ENCODE measurements around the gene RASGEF1B.

Gene RASGEF1B

GRCh38 chr4:81436096-81436495 lies 35.6 kb downstream of the RASGEF1B start:
- H3K36me3 ChIP-seq (ENCODE audit: control insufficient read depth in 2 of 2, insufficient read depth in 2 of 2, low read length in 2 of 2): peaks cover 26 to 35% of the 10 kb centered on the region in 2 donors
- no peaks in the 10 kb centered on the region for H3K9me3 ChIP-seq (ENCODE audit: control insufficient read depth in 2 of 2, low read length in 2 of 2)

GRCh38 chr4:81432825-81433224 lies 38.9 kb downstream of the RASGEF1B start:
- Histone ChIP-seq H3K9ac (ENCODE audit: low read depth in 1 of 2, low read length in 2 of 2) (no peak overlapping the region), H3K27ac (ENCODE audit: low read depth in 2 of 2, low read length in 2 of 2) (no peak overlapping the region), H3K4me1 (ENCODE audit: control insufficient read depth in 2 of 2, insufficient read depth in 2 of 2, low read length in 2 of 2) (peaks cover 0 to 13% of the 10 kb centered on the region in 2 donors), H3K27me3 (ENCODE audit: control insufficient read depth in 2 of 2, insufficient read depth in 2 of 2, low read length in 2 of 2) (no peaks in the 10 kb centered on the region), H3K9me3 (ENCODE audit: control insufficient read depth in 2 of 2, low read length in 2 of 2) (no peaks in the 10 kb centered on the region), H3K4me3 (ENCODE audit: low read length in 2 of 2) (no peak overlapping the region), H3K36me3 (ENCODE audit: control insufficient read depth in 2 of 2, insufficient read depth in 2 of 2, low read length in 2 of 2) (peaks cover 26 to 38% of the 10 kb centered on the region in 2 donors)

More at GRCh38 chr4:81436096-81436495, 35.6 kb downstream of the RASGEF1B start:
- H3K9ac ChIP-seq (ENCODE audit: low read depth in 1 of 2, low read length in 2 of 2): no peak overlapping the region
- H3K27me3 ChIP-seq (ENCODE audit: control insufficient read depth in 2 of 2, insufficient read depth in 2 of 2, low read length in 2 of 2): no peaks in the 10 kb centered on the region
- H3K4me1 ChIP-seq (ENCODE audit: control insufficient read depth in 2 of 2, insufficient read depth in 2 of 2, low read length in 2 of 2): peaks cover 0 to 14% of the 10 kb centered on the region in 2 donors
- H3K4me3 ChIP-seq (ENCODE audit: low read length in 2 of 2): no peak overlapping the region
- H3K27ac ChIP-seq (ENCODE audit: low read depth in 2 of 2, low read length in 2 of 2): no peak overlapping the region

- no peaks in the 10 kb centered on the region for H3K9me3 ChIP-seq (ENCODE audit: control insufficient read depth in 2 of 2, low read length in 2 of 2)
- peaks cover 26 to 43% of the 10 kb centered on the region in 2 donors for H3K36me3 ChIP-seq (ENCODE audit: control insufficient read depth in 2 of 2, insufficient read depth in 2 of 2, low read length in 2 of 2)
- no peak overlapping the region for H3K4me3 ChIP-seq (ENCODE audit: low read length in 2 of 2)
- no peak overlapping the region for H3K27ac ChIP-seq (ENCODE audit: low read depth in 2 of 2, low read length in 2 of 2)
- H3K9ac ChIP-seq (ENCODE audit: low read depth in 1 of 2, low read length in 2 of 2): no peak overlapping the region
- H3K27me3 ChIP-seq (ENCODE audit: control insufficient read depth in 2 of 2, insufficient read depth in 2 of 2, low read length in 2 of 2): no peaks in the 10 kb centered on the region
- H3K4me1 ChIP-seq (ENCODE audit: control insufficient read depth in 2 of 2, insufficient read depth in 2 of 2, low read length in 2 of 2): peaks cover 0 to 7% of the 10 kb centered on the region in 2 donors
These were observed 39.7 kb downstream of the RASGEF1B start for GRCh38 chr4:81431971-81432370.

GRCh38 chr4:81429607-81430006 lies 42.1 kb downstream of the RASGEF1B start:
- no peaks in the 10 kb centered on the region for H3K4me1 ChIP-seq (ENCODE audit: control insufficient read depth in 2 of 2, insufficient read depth in 2 of 2, low read length in 2 of 2)
- no peaks in the 10 kb centered on the region for H3K9me3 ChIP-seq (ENCODE audit: control insufficient read depth in 2 of 2, low read length in 2 of 2)
- no peaks in the 10 kb centered on the region for H3K27me3 ChIP-seq (ENCODE audit: control insufficient read depth in 2 of 2, insufficient read depth in 2 of 2, low read length in 2 of 2)
- no peak overlapping the region for H3K4me3 ChIP-seq (ENCODE audit: low read length in 2 of 2)
- peaks cover 35 to 46% of the 10 kb centered on the region in 2 donors for H3K36me3 ChIP-seq (ENCODE audit: control insufficient read depth in 2 of 2, insufficient read depth in 2 of 2, low read length in 2 of 2)
- H3K27ac ChIP-seq (ENCODE audit: low read depth in 2 of 2, low read length in 2 of 2): no peak overlapping the region
- H3K9ac ChIP-seq (ENCODE audit: low read depth in 1 of 2, low read length in 2 of 2): no peak overlapping the region

- Histone ChIP-seq H3K4me1 (ENCODE audit: control insufficient read depth in 2 of 2, insufficient read depth in 2 of 2, low read length in 2 of 2) (no peaks in the 10 kb centered on the region), H3K36me3 (ENCODE audit: control insufficient read depth in 2 of 2, insufficient read depth in 2 of 2, low read length in 2 of 2) (peaks cover 35 to 41% of the 10 kb centered on the region in 2 donors), H3K9me3 (ENCODE audit: control insufficient read depth in 2 of 2, low read length in 2 of 2) (no peaks in the 10 kb centered on the region), H3K4me3 (ENCODE audit: low read length in 2 of 2) (no peak overlapping the region), H3K27me3 (ENCODE audit: control insufficient read depth in 2 of 2, insufficient read depth in 2 of 2, low read length in 2 of 2) (no peaks in the 10 kb centered on the region), H3K27ac (ENCODE audit: low read depth in 2 of 2, low read length in 2 of 2) (no peak overlapping the region), H3K9ac (ENCODE audit: low read depth in 1 of 2, low read length in 2 of 2) (no peak overlapping the region)
These were observed 42.7 kb downstream of the RASGEF1B start for GRCh38 chr4:81429031-81429430.

- H3K36me3 ChIP-seq (ENCODE audit: control insufficient read depth in 2 of 2, insufficient read depth in 2 of 2, low read length in 2 of 2): peaks cover 29 to 34% of the 10 kb centered on the region in 2 donors
These were observed 43.7 kb downstream of the RASGEF1B start for GRCh38 chr4:81428002-81428401.

GRCh38 chr4:81427344-81427821 lies 44.3 kb downstream of the RASGEF1B start:
- Histone ChIP-seq H3K27me3 (ENCODE audit: control insufficient read depth in 2 of 2, insufficient read depth in 2 of 2, low read length in 2 of 2) (no peaks in the 10 kb centered on the region), H3K4me3 (ENCODE audit: low read length in 2 of 2) (no peak overlapping the region), H3K36me3 (ENCODE audit: control insufficient read depth in 2 of 2, insufficient read depth in 2 of 2, low read length in 2 of 2) (peaks cover 28 to 34% of the 10 kb centered on the region in 2 donors), H3K4me1 (ENCODE audit: control insufficient read depth in 2 of 2, insufficient read depth in 2 of 2, low read length in 2 of 2) (peaks cover 0 to 3% of the 10 kb centered on the region in 2 donors), H3K9ac (ENCODE audit: low read depth in 1 of 2, low read length in 2 of 2) (no peak overlapping the region), H3K9me3 (ENCODE audit: control insufficient read depth in 2 of 2, low read length in 2 of 2) (no peaks in the 10 kb centered on the region), H3K27ac (ENCODE audit: low read depth in 2 of 2, low read length in 2 of 2) (no peak overlapping the region)

More at GRCh38 chr4:81428002-81428401, 43.7 kb downstream of the RASGEF1B start:
- no peak overlapping the region for H3K9ac ChIP-seq (ENCODE audit: low read depth in 1 of 2, low read length in 2 of 2)
- no peak overlapping the region for H3K27ac ChIP-seq (ENCODE audit: low read depth in 2 of 2, low read length in 2 of 2)
- no peaks in the 10 kb centered on the region for H3K27me3 ChIP-seq (ENCODE audit: control insufficient read depth in 2 of 2, insufficient read depth in 2 of 2, low read length in 2 of 2)
- no peaks in the 10 kb centered on the region for H3K9me3 ChIP-seq (ENCODE audit: control insufficient read depth in 2 of 2, low read length in 2 of 2)
- H3K4me3 ChIP-seq (ENCODE audit: low read length in 2 of 2): no peak overlapping the region
- H3K4me1 ChIP-seq (ENCODE audit: control insufficient read depth in 2 of 2, insufficient read depth in 2 of 2, low read length in 2 of 2): no peaks in the 10 kb centered on the region

- no peak overlapping the region for H3K4me3 ChIP-seq (ENCODE audit: low read length in 2 of 2)
These were observed 44.9 kb downstream of the RASGEF1B start for GRCh38 chr4:81426770-81427289.

GRCh38 chr4:81424816-81425755 lies 46.6 kb downstream of the RASGEF1B start:
- peaks cover 0 to 10% of the 10 kb centered on the region in 2 donors for H3K4me1 ChIP-seq (ENCODE audit: control insufficient read depth in 2 of 2, insufficient read depth in 2 of 2, low read length in 2 of 2)
- H3K36me3 ChIP-seq (ENCODE audit: control insufficient read depth in 2 of 2, insufficient read depth in 2 of 2, low read length in 2 of 2): peaks cover 15 to 20% of the 10 kb centered on the region in 2 donors
- no peaks in the 10 kb centered on the region for H3K27me3 ChIP-seq (ENCODE audit: control insufficient read depth in 2 of 2, insufficient read depth in 2 of 2, low read length in 2 of 2)
- H3K9ac ChIP-seq (ENCODE audit: low read depth in 1 of 2, low read length in 2 of 2): no peak overlapping the region
- H3K9me3 ChIP-seq (ENCODE audit: control insufficient read depth in 2 of 2, low read length in 2 of 2): no peaks in the 10 kb centered on the region
- H3K27ac ChIP-seq (ENCODE audit: low read depth in 2 of 2, low read length in 2 of 2): no peak overlapping the region
- no peak overlapping the region for H3K4me3 ChIP-seq (ENCODE audit: low read length in 2 of 2)

More at GRCh38 chr4:81426770-81427289, 44.9 kb downstream of the RASGEF1B start:
- Histone ChIP-seq H3K9ac (ENCODE audit: low read depth in 1 of 2, low read length in 2 of 2) (no peak overlapping the region), H3K27me3 (ENCODE audit: control insufficient read depth in 2 of 2, insufficient read depth in 2 of 2, low read length in 2 of 2) (no peaks in the 10 kb centered on the region), H3K36me3 (ENCODE audit: control insufficient read depth in 2 of 2, insufficient read depth in 2 of 2, low read length in 2 of 2) (peaks cover 22 to 30% of the 10 kb centered on the region in 2 donors), H3K4me1 (ENCODE audit: control insufficient read depth in 2 of 2, insufficient read depth in 2 of 2, low read length in 2 of 2) (peaks cover 0 to 7% of the 10 kb centered on the region in 2 donors), H3K27ac (ENCODE audit: low read depth in 2 of 2, low read length in 2 of 2) (no peak overlapping the region), H3K9me3 (ENCODE audit: control insufficient read depth in 2 of 2, low read length in 2 of 2) (no peaks in the 10 kb centered on the region)

GRCh38 chr4:81424336-81424735 lies 47.4 kb downstream of the RASGEF1B start:
- Histone ChIP-seq H3K27me3 (ENCODE audit: control insufficient read depth in 2 of 2, insufficient read depth in 2 of 2, low read length in 2 of 2) (no peaks in the 10 kb centered on the region), H3K4me1 (ENCODE audit: control insufficient read depth in 2 of 2, insufficient read depth in 2 of 2, low read length in 2 of 2) (peaks cover 0 to 10% of the 10 kb centered on the region in 2 donors), H3K36me3 (ENCODE audit: control insufficient read depth in 2 of 2, insufficient read depth in 2 of 2, low read length in 2 of 2) (peaks cover 10 to 14% of the 10 kb centered on the region in 2 donors), H3K4me3 (ENCODE audit: low read length in 2 of 2) (no peak overlapping the region), H3K9me3 (ENCODE audit: control insufficient read depth in 2 of 2, low read length in 2 of 2) (no peaks in the 10 kb centered on the region), H3K9ac (ENCODE audit: low read depth in 1 of 2, low read length in 2 of 2) (no peak overlapping the region), H3K27ac (ENCODE audit: low read depth in 2 of 2, low read length in 2 of 2) (no peak overlapping the region)

All from mucosa of rectum (tissue), 2 donors.